ENCODE data around the gene OR2T35. TPM values are rescaled to one million over a fixed set of nuclear protein-coding genes. Genes with fewer than 3 reads are reported as not detected.
"Not testable (repeated sequence)": the region's sequence is repeated elsewhere in the genome, so short reads cannot be mapped to it uniquely, and the experiment has no call there.

The OR2T35 gene
- not detected in 2 replicates for total RNA-seq (2014; rRNA removed)
- not detected for Bru-seq, nascent RNA
- BruChase-seq, experiment 1, labeled RNA remaining after a 6-hour chase, result not detected
- not detected for BruChase-seq, experiment 2, labeled RNA remaining after a 2-hour chase
- long read RNA-seq, result 0 reads

GRCh38 chr1:248645178-248645577 is at the start of gene OR2T35:
Gene OR2T35, minus strand, starts transcription at chr1:248645278. Its CDS starts 6,020 bp downstream, at chr1:248639258.
- H4K20me1 ChIP-seq (ENCODE audit: low read length); H3K27ac ChIP-seq (ENCODE audit: low read length); BruUV-seq (replicated peaks); DNase-seq; H3K9me2 ChIP-seq (replicated peaks; ENCODE audit: low read length); H3K4me2 ChIP-seq (ENCODE audit: low read length); CTCF ChIA-PET; H2AFZ ChIP-seq (ENCODE audit: low read length); H3K9ac ChIP-seq (ENCODE audit: low read length); H3K4me3 ChIP-seq (ENCODE audit: low read length); H3F3A ChIP-seq (ENCODE audit: low read length, unreplicated experiment); ATAC-seq; H3K9me3 ChIP-seq (ENCODE audit: low read length); H3K36me3 ChIP-seq (ENCODE audit: low read depth, low read length); H3K27me3 ChIP-seq (ENCODE audit: low read length); intact Hi-C loops (cut with micrococcal nuclease); POLR2A ChIA-PET (ENCODE audit: unreplicated experiment); H3K79me2 ChIP-seq (ENCODE audit: low read length); H3K4me1 ChIP-seq (ENCODE audit: insufficient read depth, low read length): not testable (repeated sequence)

- H3K9me3 ChIP-seq (ENCODE audit: low read length), result no peaks in the 10 kb centered on the region
- H3K9ac ChIP-seq (ENCODE audit: low read length), result no peak overlapping the region
- no peak for TF ChIP-seq CTCF (conservative IDR thresholded peaks at IDR 0.05; ENCODE audit: low read depth, low read length)
- no peak for TF ChIP-seq EZH2 (IDR thresholded peaks at IDR 0.05; ENCODE audit: low read length, unreplicated experiment)
- TF ChIP-seq EZH2phosphoT487 (IDR thresholded peaks at IDR 0.05; ENCODE audit: borderline replicate concordance, low read length), result no peak
- H3K4me2 ChIP-seq (ENCODE audit: low read length), result no peak overlapping the region
- ChIA-PET POLR2A (ENCODE audit: unreplicated experiment) (no interaction called here), CTCF (no interaction called here)
- DNase-seq (no peak), ATAC-seq (no peak)
- H3K27ac ChIP-seq (ENCODE audit: low read length), result no peak overlapping the region
- no peaks in the 10 kb centered on the region for H4K20me1 ChIP-seq (ENCODE audit: low read length)
- H3K79me2 ChIP-seq (ENCODE audit: low read length), result no peaks in the 10 kb centered on the region
- no peaks in the 10 kb centered on the region for H3F3A ChIP-seq (ENCODE audit: low read length, unreplicated experiment)
- no peaks in the 10 kb centered on the region for H3K9me2 ChIP-seq (replicated peaks; ENCODE audit: low read length)
- intact Hi-C loops (cut with micrococcal nuclease), result no loop called here
- no peaks in the 10 kb centered on the region for H3K36me3 ChIP-seq (ENCODE audit: low read depth, low read length)
- H3K27me3 ChIP-seq (ENCODE audit: low read length), result no peaks in the 10 kb centered on the region
- no TSS peak for BruUV-seq (replicated peaks)
- no peak overlapping the region for H2AFZ ChIP-seq (ENCODE audit: low read length)
- H3K4me1 ChIP-seq (ENCODE audit: insufficient read depth, low read length), result peaks cover 17% of the 10 kb centered on the region
- H3K4me3 ChIP-seq (ENCODE audit: low read length), result no peak overlapping the region
These were observed 46.6 kb upstream of the OR2T35 start for GRCh38 chr1:248691567-248692155.

- BruUV-seq (replicated peaks), result no TSS peak
- POLR2A ChIA-PET (ENCODE audit: unreplicated experiment), result no interaction called here
These were observed 43.6 kb upstream of the OR2T35 start for GRCh38 chr1:248688527-248689298.

More at GRCh38 chr1:248688527-248689298, 43.6 kb upstream of the OR2T35 start:
- Histone ChIP-seq H3K4me2 (ENCODE audit: low read length) (peak overlapping the region; percentile 14), H3K4me1 (ENCODE audit: insufficient read depth, low read length) (peaks cover 11% of the 10 kb centered on the region), H3K27ac (ENCODE audit: low read length) (peak overlapping the region; percentile 35), H4K20me1 (ENCODE audit: low read length) (no peaks in the 10 kb centered on the region), H3K36me3 (ENCODE audit: low read depth, low read length) (no peaks in the 10 kb centered on the region), H3K9me2 (replicated peaks; ENCODE audit: low read length) (no peaks in the 10 kb centered on the region), H3K27me3 (ENCODE audit: low read length) (no peaks in the 10 kb centered on the region), H3K9ac (ENCODE audit: low read length) (no peak overlapping the region), H3F3A (ENCODE audit: low read length, unreplicated experiment) (no peaks in the 10 kb centered on the region), H3K4me3 (ENCODE audit: low read length) (no peak overlapping the region), H3K79me2 (ENCODE audit: low read length) (no peaks in the 10 kb centered on the region), H3K9me3 (ENCODE audit: low read length) (no peaks in the 10 kb centered on the region), H2AFZ (ENCODE audit: low read length) (0 out of 2 replicates have a peak overlapping the region, but pooled peaks have one; percentile 4)
- intact Hi-C loops (cut with micrococcal nuclease), result loop anchor here (5.0 kb wide), 1 partner anchor 751 kb away; no protein-coding TSS in a partner anchor
- CTCF ChIA-PET, result no interaction called here
- TF ChIP-seq EZH2 (IDR thresholded peaks at IDR 0.05; ENCODE audit: low read length, unreplicated experiment) (no peak), CTCF (conservative IDR thresholded peaks at IDR 0.05; ENCODE audit: low read depth, low read length) (no peak), EZH2phosphoT487 (IDR thresholded peaks at IDR 0.05; ENCODE audit: borderline replicate concordance, low read length) (no peak)
- ATAC-seq, result peak; percentile 37
- DNase-seq, result peak; percentile 51

All from PC-3 (cell line).